GM10266 (cell line): ENCODE measurements around the gene C10orf88.

ENCODE experiments used
- DNase-seq: peaks from one replicate; pipeline ENCODE4 v3.0.0; 2012; ENCODE audit errors: extremely low spot score
- CTCF ChIP-seq: IDR thresholded peaks from 2 replicates; pipeline ENCODE4 v1.5.1; 2012; ENCODE audit warnings: mild to moderate bottlenecking, low read depth; ENCODE audit not compliant: control insufficient read depth, insufficient read depth; ENCODE audit errors: missing control alignments

Gene C10orf88

GRCh38 chr10:122953902-122954730 is at the start of gene C10orf88:
Gene C10orf88, minus strand, starts transcription at chr10:122954227. Its CDS starts 49 bp downstream, at chr10:122954178.
- no peak for TF ChIP-seq CTCF
- DNase-seq, result peak; percentile 92

- no peak for TF ChIP-seq CTCF
- no peak for DNase-seq
Measured at GRCh38 chr10:123001370-123001769, 47.3 kb upstream of the C10orf88 start.

GRCh38 chr10:123000155-123000554 is 46.1 kb upstream of the C10orf88 start:
- no peak for DNase-seq
- no peak for TF ChIP-seq CTCF

GRCh38 chr10:122999347-122999746 is 45.3 kb upstream of the C10orf88 start:
- DNase-seq, result no peak
- TF ChIP-seq CTCF, result no peak

GRCh38 chr10:122998934-122999333 is 44.9 kb upstream of the C10orf88 start:
- no peak for DNase-seq
- TF ChIP-seq CTCF, result no peak

- DNase-seq, result no peak
- TF ChIP-seq CTCF, result no peak
Measured at GRCh38 chr10:122998360-122998917, 44.4 kb upstream of the C10orf88 start.

GRCh38 chr10:122997864-122998263 is 43.8 kb upstream of the C10orf88 start:
- no peak for DNase-seq
- TF ChIP-seq CTCF, result no peak
